Stimulated activated CD4-positive, alpha-beta T cell treated with anti-CD3 and anti-CD28 coated beads, Interleukin-12 subunit alpha, Interleukin-12 subunit beta, amount 100 ng/mL, for 24 hours (primary cell): ENCODE data around the gene GASK1B.

Experiments used
- DNase-seq, 2 experiments: peaks; one replicate each; pipeline ENCODE4 v3.0.0-alpha.2; 2020; ENCODE audit warnings: low read depth in 2 of 2

GASK1B gene

GRCh38 chr4:158186815-158187214 lies 14.0 kb upstream of the GASK1B start:
- DNase-seq, result no peak

GRCh38 chr4:158182736-158183135 lies 9.9 kb upstream of the GASK1B start:
- DNase-seq, result no peak

- DNase-seq, result no peak
Measured at GRCh38 chr4:158181906-158182305, 9.1 kb upstream of the GASK1B start.

GRCh38 chr4:158179465-158179864 lies 6.6 kb upstream of the GASK1B start:
- DNase-seq, result no peak

GRCh38 chr4:158176776-158177175 lies 4.0 kb upstream of the GASK1B start:
- DNase-seq, result no peak

GRCh38 chr4:158176108-158176507 lies 3.3 kb upstream of the GASK1B start:
- DNase-seq, result no peak

- peak in 1 of 2 experiments; percentile 16 for DNase-seq
Measured at GRCh38 chr4:158170691-158171561, 1.9 kb downstream of the GASK1B start.

- no peak for DNase-seq
Measured at GRCh38 chr4:158169931-158170690, 2.7 kb downstream of the GASK1B start.

- DNase-seq, result no peak
Measured at GRCh38 chr4:158169506-158169905, 3.3 kb downstream of the GASK1B start.

- no peak for DNase-seq
Measured at GRCh38 chr4:158168606-158169005, 4.2 kb downstream of the GASK1B start.

- no peak for DNase-seq
Measured at GRCh38 chr4:158166701-158167100, 6.1 kb downstream of the GASK1B start.

- DNase-seq, result no peak
Measured at GRCh38 chr4:158164768-158165213, 8.0 kb downstream of the GASK1B start.

GRCh38 chr4:158163941-158164767 lies 8.7 kb downstream of the GASK1B start:
- no peak for DNase-seq

GRCh38 chr4:158162631-158163030 lies 10.2 kb downstream of the GASK1B start:
- DNase-seq, result no peak

GRCh38 chr4:158161551-158162354 lies 11.1 kb downstream of the GASK1B start:
- no peak for DNase-seq

GRCh38 chr4:158159718-158160094 lies 13.1 kb downstream of the GASK1B start:
- DNase-seq, result no peak

- no peak for DNase-seq
Measured at GRCh38 chr4:158159054-158159717, 13.6 kb downstream of the GASK1B start.

GRCh38 chr4:158157412-158157811 lies 15.4 kb downstream of the GASK1B start:
- no peak for DNase-seq

GRCh38 chr4:158155656-158156356 lies 17.0 kb downstream of the GASK1B start:
- DNase-seq, result no peak

GRCh38 chr4:158147151-158147550 lies 25.7 kb downstream of the GASK1B start:
- DNase-seq, result no peak
